GM23338 (cell line): Measurements from ENCODE around the gene PTPRN2. TPM values are rescaled to one million over a fixed set of nuclear protein-coding genes. Genes with fewer than 3 reads are reported as not detected.

Experiments
- ATAC-seq: fragments of 200-7000 bp; cut with Tn5 transposase; 3 replicates; pipeline ENCODE4 v1.9.1; 2020
- DNase-seq: peaks from one replicate; pipeline ENCODE4 v3.0.0-alpha.2; 2015; ENCODE audit warnings: low spot score
- H2AFZ ChIP-seq: fragments of 200-600 bp; sonication (generic); 2 replicates; pipeline ENCODE4 v1.8.0; 2016; ENCODE audit warnings: antibody characterized with exemption, mild to moderate bottlenecking, moderate library complexity
- H3F3A ChIP-seq: fragments of 200-600 bp; sonication (generic); replicated peaks from 2 replicates; pipeline ENCODE4 v1.8.0; 2017; ENCODE audit warnings: antibody characterized with exemption, mixed run types, low read depth
- H3K27ac ChIP-seq: fragments of 200-600 bp; sonication (generic); 2 replicates; pipeline ENCODE4 v1.6.1; 2016; ENCODE audit warnings: low read depth
- H3K27me3 ChIP-seq: fragments of 200-600 bp; sonication (generic); 2 replicates; pipeline ENCODE4 v1.8.0; 2016; ENCODE audit warnings: mild to moderate bottlenecking, mixed run types, moderate library complexity; ENCODE audit not compliant: insufficient read depth
- H3K36me3 ChIP-seq: fragments of 200-600 bp; sonication (generic); 2 replicates; pipeline ENCODE4 v1.8.0; 2016; ENCODE audit warnings: mild to moderate bottlenecking; ENCODE audit not compliant: insufficient read depth
- H3K4me1 ChIP-seq: fragments of 200-600 bp; sonication (generic); 2 replicates; pipeline ENCODE4 v1.8.0; 2016; ENCODE audit warnings: mild to moderate bottlenecking, moderate library complexity; ENCODE audit not compliant: insufficient read depth
- H3K4me2 ChIP-seq: fragments of 200-600 bp; sonication (generic); 2 replicates; pipeline ENCODE4 v1.7.1; 2017; ENCODE audit warnings: mixed run types
- H3K4me3 ChIP-seq: fragments of 200-600 bp; sonication (generic); 2 replicates; pipeline ENCODE4 v1.6.1; 2016; ENCODE audit warnings: mixed run types
- H3K79me2 ChIP-seq: fragments of 200-600 bp; sonication (generic); replicated peaks from 2 replicates; pipeline ENCODE4 v1.8.0; 2017; ENCODE audit warnings: mild to moderate bottlenecking; ENCODE audit not compliant: insufficient read depth
- H3K9me2 ChIP-seq: fragments of 200-600 bp; sonication (generic); 2 replicates; pipeline ENCODE4 v1.8.0; 2017; ENCODE audit not compliant: insufficient read depth
- H4K20me1 ChIP-seq: fragments of 200-600 bp; sonication (generic); replicated peaks from 2 replicates; pipeline ENCODE4 v1.8.0; 2017; ENCODE audit warnings: mild to moderate bottlenecking; ENCODE audit not compliant: insufficient read depth
- H3K27ac Mint-ChIP-seq: 2 replicates; pipeline ENCODE4 v1.8.0; 2020; ENCODE audit warnings: inconsistent platforms, mild to moderate bottlenecking, moderate library complexity, mixed read lengths
- H3K27me3 Mint-ChIP-seq: 3 replicates; pipeline ENCODE4 v1.8.0; 2022; ENCODE audit warnings: low read depth, mild to moderate bottlenecking, moderate library complexity, mixed read lengths, inconsistent platforms; ENCODE audit not compliant: insufficient read depth, poor library complexity
- H3K36me3 Mint-ChIP-seq: 3 replicates; pipeline ENCODE4 v1.8.0; 2021; ENCODE audit warnings: low read depth, mild to moderate bottlenecking, inconsistent platforms, moderate library complexity, mixed read lengths
- H3K4me1 Mint-ChIP-seq: 3 replicates; pipeline ENCODE4 v1.8.0; 2020; ENCODE audit warnings: mild to moderate bottlenecking, inconsistent platforms, mixed read lengths
- H3K4me3 Mint-ChIP-seq: 3 replicates; pipeline ENCODE4 v1.8.0; 2021; ENCODE audit warnings: moderate library complexity, mild to moderate bottlenecking, inconsistent platforms, mixed read lengths
- H3K9me3 Mint-ChIP-seq: 3 replicates; pipeline ENCODE4 v1.8.0; 2020; ENCODE audit warnings: moderate library complexity, mild to moderate bottlenecking, inconsistent platforms, mixed read lengths
- CREB1 ChIP-seq: fragments of 250-450 bp; sonication (Bioruptor Pico); IDR thresholded peaks from 2 replicates; pipeline ENCODE4 v1.5.0; 2020; ENCODE audit warnings: low read depth, mild to moderate bottlenecking, moderate library complexity
- CTCF ChIP-seq, 2 experiments: fragments of 200-600 bp in 1 of 2; sonication (generic) in 1 of 2; conservative IDR thresholded peaks; 2 replicates each; pipeline versions ENCODE4 v1.5.1 to v1.6.1; 2016 to 2017; ENCODE audit warnings: antibody characterized with exemption in 2 of 2, low read depth in 2 of 2, mild to moderate bottlenecking in 2 of 2, moderate library complexity in 1 of 2
- EZH2 ChIP-seq: fragments of 200-600 bp; sonication (generic); IDR thresholded peaks from one replicate; pipeline ENCODE4 v1.8.0; 2017; ENCODE audit warnings: antibody characterized with exemption, mild to moderate bottlenecking, low read depth; ENCODE audit not compliant: unreplicated experiment
- EZH2phosphoT487 ChIP-seq: fragments of 200-600 bp; sonication (generic); IDR thresholded peaks from one replicate; pipeline ENCODE4 v1.8.1; 2018; ENCODE audit warnings: antibody characterized with exemption; ENCODE audit not compliant: unreplicated experiment
- NANOG ChIP-seq: IDR thresholded peaks from 2 replicates; pipeline ENCODE4 v1.6.1; 2016; ENCODE audit warnings: antibody characterized with exemption, borderline replicate concordance
- POLR2AphosphoS5 ChIP-seq: IDR thresholded peaks from 2 replicates; pipeline ENCODE4 v1.6.1; 2016; ENCODE audit warnings: antibody characterized with exemption, low read depth
- REST ChIP-seq: IDR thresholded peaks from one replicate; pipeline ENCODE4 v1.6.1; 2018; ENCODE audit warnings: antibody characterized with exemption; ENCODE audit not compliant: unreplicated experiment
- STAT1 ChIP-seq: IDR thresholded peaks from one replicate; pipeline ENCODE4 v1.6.1; 2016; ENCODE audit warnings: antibody characterized with exemption; ENCODE audit not compliant: unreplicated experiment
- ZNF114 ChIP-seq: fragments of 250-450 bp; sonication (Bioruptor Pico); IDR thresholded peaks from 2 replicates; pipeline ENCODE4 v1.5.0; 2020; ENCODE audit warnings: mild to moderate bottlenecking, moderate library complexity
- ZNF331 ChIP-seq: fragments of 250-450 bp; sonication (Bioruptor Pico); IDR thresholded peaks from 2 replicates; pipeline ENCODE4 v1.5.0; 2020; ENCODE audit warnings: low read depth, mild to moderate bottlenecking, moderate library complexity
- polyA plus RNA-seq: library from polyadenylated mRNA; unstranded; fragments of >200 nt; fragmentation: Nextera tagmentation; extraction: Ambion mirVana; gene quantifications from 2 replicates; pipeline ENCODE4 v1.2.1, GENCODE V29; 2016
- total RNA-seq: library from RNA; depleted of rRNA; stranded (reverse); fragments of >200 nt; shearing (Covaris generic); gene quantifications from 2 replicates; pipeline ENCODE4 v1.2.3, GENCODE V29; 2014
- TF ChIP-seq, protein P1 (sequence below): fragments of 250-450 bp; sonication (Bioruptor Pico); IDR thresholded peaks from 2 replicates; pipeline ENCODE4 v1.5.0; 2020; ENCODE audit warnings: mild to moderate bottlenecking, moderate library complexity
- TF ChIP-seq, protein P2 (sequence below): IDR thresholded peaks from 2 replicates; pipeline ENCODE4 v1.6.1; 2016; ENCODE audit warnings: antibody characterized with exemption

The PTPRN2 gene
- total and polyA plus RNA-seq, 2 experiments from 2014 or later: 0.87 to 4.0 TPM

DNA sequence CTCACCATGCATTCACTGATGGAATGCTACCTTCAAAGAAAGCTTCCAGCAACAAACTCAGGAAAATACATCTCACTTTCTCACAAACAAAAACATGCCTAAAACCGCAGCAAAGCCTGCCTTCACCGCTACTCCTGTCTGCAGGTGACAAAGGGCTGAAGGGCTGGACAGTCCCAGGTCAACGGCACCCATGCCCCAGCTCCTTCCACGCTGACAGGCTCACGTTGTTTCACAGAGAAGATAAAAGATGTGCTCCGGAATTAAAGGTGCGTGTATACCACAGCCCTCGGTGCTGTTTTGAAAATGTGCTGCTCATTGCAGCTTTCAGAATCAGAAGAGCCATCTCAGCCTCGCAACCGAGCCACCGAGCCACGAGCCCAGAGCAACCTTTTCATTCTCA is 445.0 kb downstream of the PTPRN2 start:
- H3K9me3 Mint-ChIP-seq: peaks cover 92% of the 10 kb centered on the region

More for the DNA sequence above, 445.0 kb downstream of the PTPRN2 start:
- Histone ChIP-seq H3K4me3 (no peak overlapping the region), H2AFZ (no peak overlapping the region), H3K4me1 (no peaks in the 10 kb centered on the region), H3K27ac (no peak overlapping the region), H3F3A (no peaks in the 10 kb centered on the region), H4K20me1 (no peaks in the 10 kb centered on the region), H3K79me2 (no peaks in the 10 kb centered on the region), H3K36me3 (peaks cover 6% of the 10 kb centered on the region; the same call in 1 of the 2 replicates), H3K4me2 (no peak overlapping the region), H3K9me2 (no peaks in the 10 kb centered on the region), H3K27me3 (no peaks in the 10 kb centered on the region)
- no peak overlapping the region for H3K4me3 Mint-ChIP-seq
- H3K27ac Mint-ChIP-seq: no peak overlapping the region
- no peak for ATAC-seq
- H3K36me3 Mint-ChIP-seq: peaks cover 75% of the 10 kb centered on the region
- no peaks in the 10 kb centered on the region for H3K4me1 Mint-ChIP-seq
- DNase-seq: no peak
- TF ChIP-seq ZNF114 (no peak), EZH2 (no peak), CREB1 (CRISPR knock-in tag) (no peak), POLR2AphosphoS5 (no peak), EZH2phosphoT487 (no peak), STAT1 (no peak), CTCF (conservative IDR thresholded peaks at IDR 0.05; ENCODE audit: low read depth in 2 of 2) (no peak), REST (no peak), NANOG (no peak), ZNF331 (CRISPR knock-in tag) (no peak)
- TF ChIP-seq, protein P1, sequence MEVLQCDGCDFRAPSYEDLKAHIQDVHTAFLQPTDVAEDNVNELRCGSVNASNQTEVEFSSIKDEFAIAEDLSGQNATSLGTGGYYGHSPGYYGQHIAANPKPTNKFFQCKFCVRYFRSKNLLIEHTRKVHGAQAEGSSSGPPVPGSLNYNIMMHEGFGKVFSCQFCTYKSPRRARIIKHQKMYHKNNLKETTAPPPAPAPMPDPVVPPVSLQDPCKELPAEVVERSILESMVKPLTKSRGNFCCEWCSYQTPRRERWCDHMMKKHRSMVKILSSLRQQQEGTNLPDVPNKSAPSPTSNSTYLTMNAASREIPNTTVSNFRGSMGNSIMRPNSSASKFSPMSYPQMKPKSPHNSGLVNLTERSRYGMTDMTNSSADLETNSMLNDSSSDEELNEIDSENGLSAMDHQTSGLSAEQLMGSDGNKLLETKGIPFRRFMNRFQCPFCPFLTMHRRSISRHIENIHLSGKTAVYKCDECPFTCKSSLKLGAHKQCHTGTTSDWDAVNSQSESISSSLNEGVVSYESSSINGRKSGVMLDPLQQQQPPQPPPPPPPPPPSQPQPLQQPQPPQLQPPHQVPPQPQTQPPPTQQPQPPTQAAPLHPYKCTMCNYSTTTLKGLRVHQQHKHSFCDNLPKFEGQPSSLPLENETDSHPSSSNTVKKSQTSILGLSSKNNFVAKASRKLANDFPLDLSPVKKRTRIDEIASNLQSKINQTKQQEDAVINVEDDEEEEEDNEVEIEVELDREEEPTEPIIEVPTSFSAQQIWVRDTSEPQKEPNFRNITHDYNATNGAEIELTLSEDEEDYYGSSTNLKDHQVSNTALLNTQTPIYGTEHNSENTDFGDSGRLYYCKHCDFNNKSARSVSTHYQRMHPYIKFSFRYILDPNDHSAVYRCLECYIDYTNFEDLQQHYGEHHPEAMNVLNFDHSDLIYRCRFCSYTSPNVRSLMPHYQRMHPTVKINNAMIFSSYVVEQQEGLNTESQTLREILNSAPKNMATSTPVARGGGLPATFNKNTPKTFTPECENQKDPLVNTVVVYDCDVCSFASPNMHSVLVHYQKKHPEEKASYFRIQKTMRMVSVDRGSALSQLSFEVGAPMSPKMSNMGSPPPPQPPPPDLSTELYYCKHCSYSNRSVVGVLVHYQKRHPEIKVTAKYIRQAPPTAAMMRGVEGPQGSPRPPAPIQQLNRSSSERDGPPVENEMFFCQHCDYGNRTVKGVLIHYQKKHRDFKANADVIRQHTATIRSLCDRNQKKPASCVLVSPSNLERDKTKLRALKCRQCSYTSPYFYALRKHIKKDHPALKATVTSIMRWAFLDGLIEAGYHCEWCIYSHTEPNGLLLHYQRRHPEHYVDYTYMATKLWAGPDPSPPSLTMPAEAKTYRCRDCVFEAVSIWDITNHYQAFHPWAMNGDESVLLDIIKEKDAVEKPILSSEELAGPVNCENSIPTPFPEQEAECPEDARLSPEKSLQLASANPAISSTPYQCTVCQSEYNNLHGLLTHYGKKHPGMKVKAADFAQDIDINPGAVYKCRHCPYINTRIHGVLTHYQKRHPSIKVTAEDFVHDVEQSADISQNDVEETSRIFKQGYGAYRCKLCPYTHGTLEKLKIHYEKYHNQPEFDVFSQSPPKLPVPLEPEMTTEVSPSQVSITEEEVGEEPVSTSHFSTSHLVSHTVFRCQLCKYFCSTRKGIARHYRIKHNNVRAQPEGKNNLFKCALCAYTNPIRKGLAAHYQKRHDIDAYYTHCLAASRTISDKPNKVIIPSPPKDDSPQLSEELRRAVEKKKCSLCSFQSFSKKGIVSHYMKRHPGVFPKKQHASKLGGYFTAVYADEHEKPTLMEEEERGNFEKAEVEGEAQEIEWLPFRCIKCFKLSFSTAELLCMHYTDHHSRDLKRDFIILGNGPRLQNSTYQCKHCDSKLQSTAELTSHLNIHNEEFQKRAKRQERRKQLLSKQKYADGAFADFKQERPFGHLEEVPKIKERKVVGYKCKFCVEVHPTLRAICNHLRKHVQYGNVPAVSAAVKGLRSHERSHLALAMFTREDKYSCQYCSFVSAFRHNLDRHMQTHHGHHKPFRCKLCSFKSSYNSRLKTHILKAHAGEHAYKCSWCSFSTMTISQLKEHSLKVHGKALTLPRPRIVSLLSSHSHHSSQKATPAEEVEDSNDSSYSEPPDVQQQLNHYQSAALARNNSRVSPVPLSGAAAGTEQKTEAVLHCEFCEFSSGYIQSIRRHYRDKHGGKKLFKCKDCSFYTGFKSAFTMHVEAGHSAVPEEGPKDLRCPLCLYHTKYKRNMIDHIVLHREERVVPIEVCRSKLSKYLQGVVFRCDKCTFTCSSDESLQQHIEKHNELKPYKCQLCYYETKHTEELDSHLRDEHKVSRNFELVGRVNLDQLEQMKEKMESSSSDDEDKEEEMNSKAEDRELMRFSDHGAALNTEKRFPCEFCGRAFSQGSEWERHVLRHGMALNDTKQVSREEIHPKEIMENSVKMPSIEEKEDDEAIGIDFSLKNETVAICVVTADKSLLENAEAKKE (CRISPR knock-in tag): no peak
- TF ChIP-seq, protein P2, sequence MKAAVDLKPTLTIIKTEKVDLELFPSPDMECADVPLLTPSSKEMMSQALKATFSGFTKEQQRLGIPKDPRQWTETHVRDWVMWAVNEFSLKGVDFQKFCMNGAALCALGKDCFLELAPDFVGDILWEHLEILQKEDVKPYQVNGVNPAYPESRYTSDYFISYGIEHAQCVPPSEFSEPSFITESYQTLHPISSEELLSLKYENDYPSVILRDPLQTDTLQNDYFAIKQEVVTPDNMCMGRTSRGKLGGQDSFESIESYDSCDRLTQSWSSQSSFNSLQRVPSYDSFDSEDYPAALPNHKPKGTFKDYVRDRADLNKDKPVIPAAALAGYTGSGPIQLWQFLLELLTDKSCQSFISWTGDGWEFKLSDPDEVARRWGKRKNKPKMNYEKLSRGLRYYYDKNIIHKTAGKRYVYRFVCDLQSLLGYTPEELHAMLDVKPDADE: no peak
- peaks cover 12% of the 10 kb centered on the region for H3K27me3 Mint-ChIP-seq
